Measurements from ENCODE around the gene C19orf73. TPM values are rescaled to one million over a fixed set of nuclear protein-coding genes. Genes with fewer than 3 reads are reported as not detected.

C19orf73 gene
- total RNA-seq, 1 donor from 2014 or later, result 1.4 TPM

GRCh38 chr19:49085868-49086232 lies 33.1 kb downstream of the C19orf73 start:
- Histone ChIP-seq H3K36me3 (peaks cover 38% of the 10 kb centered on the region), H3K4me1 (peaks cover 23% of the 10 kb centered on the region), H3K4me3 (peak overlapping the region; percentile 100), H3K27ac (peak overlapping the region; percentile 88), H3K9me3 (no peaks in the 10 kb centered on the region), H3K27me3 (ENCODE audit: low read depth) (no peaks in the 10 kb centered on the region)
- DNase-seq, result no peak
- no peak for ATAC-seq
- intact Hi-C loops (cut with DNase I), result no loop called here
- TF ChIP-seq CTCF (IDR thresholded peaks at IDR 0.05), result no peak

DNA sequence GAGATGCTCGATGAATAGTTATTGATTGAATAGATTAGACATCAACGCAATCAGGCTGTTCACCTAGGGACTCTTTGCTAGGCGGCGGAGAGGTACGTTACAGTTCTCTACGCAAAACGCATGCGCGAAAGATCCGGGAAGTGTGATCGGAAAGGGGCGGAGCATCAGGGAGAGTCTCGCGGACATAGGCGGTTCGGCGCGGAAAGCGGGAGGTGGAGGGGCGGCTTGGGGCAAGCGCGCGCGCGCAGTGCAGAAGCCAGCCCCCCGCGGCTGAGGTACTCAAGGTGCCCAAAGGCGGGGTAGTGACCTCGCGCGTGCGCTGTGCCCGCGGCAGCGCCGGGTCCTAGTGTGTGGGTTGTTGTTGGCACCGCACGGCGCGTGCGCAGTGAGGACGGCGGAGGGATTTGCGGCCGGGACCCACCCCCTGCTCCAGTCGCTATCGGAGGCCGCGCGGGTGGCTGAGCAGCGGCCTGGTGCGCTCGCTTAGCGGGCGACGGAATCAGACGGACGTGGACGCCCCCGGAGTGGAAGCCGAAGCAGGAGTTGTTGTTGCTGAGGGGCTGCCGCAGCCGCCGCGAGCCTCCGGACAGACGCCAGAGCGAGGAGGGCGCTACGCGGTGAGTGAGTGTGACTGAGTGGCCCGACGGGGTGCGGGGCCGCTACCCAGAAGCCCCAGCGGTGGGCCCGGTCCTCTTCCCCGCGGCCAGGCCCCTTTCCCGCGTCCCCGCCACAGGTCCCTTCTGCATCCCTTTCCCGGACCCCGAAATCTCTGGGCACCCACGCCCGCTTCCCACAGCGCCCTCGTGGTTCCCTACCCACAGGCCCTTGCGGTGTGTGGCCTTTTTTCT lies 33.7 kb downstream of the C19orf73 start, which contains the start of gene SNRNP70:
Gene SNRNP70 (plus strand): TSS at position 432 of the 848 bp plus-strand sequence. CDS start 964 bp downstream, outside the sequence.
- H3K27ac ChIP-seq, result peak within 1 kb of the TSS; percentile 88
- H3K4me1 ChIP-seq, result peaks cover 23% of the 10 kb centered on the region
- ATAC-seq (peak; percentile 99), DNase-seq (peak; percentile 100)
- peak within 1 kb of the TSS; percentile 100 for H3K4me3 ChIP-seq
- peaks cover 32% of the 10 kb centered on the region for H3K36me3 ChIP-seq
- intact Hi-C loops (cut with DNase I), result no loop called here
- H3K9me3 ChIP-seq, result no peaks in the 10 kb centered on the region
- H3K27me3 ChIP-seq (ENCODE audit: low read depth), result no peaks in the 10 kb centered on the region
- TF ChIP-seq CTCF (IDR thresholded peaks at IDR 0.05), result no peak

DNA sequence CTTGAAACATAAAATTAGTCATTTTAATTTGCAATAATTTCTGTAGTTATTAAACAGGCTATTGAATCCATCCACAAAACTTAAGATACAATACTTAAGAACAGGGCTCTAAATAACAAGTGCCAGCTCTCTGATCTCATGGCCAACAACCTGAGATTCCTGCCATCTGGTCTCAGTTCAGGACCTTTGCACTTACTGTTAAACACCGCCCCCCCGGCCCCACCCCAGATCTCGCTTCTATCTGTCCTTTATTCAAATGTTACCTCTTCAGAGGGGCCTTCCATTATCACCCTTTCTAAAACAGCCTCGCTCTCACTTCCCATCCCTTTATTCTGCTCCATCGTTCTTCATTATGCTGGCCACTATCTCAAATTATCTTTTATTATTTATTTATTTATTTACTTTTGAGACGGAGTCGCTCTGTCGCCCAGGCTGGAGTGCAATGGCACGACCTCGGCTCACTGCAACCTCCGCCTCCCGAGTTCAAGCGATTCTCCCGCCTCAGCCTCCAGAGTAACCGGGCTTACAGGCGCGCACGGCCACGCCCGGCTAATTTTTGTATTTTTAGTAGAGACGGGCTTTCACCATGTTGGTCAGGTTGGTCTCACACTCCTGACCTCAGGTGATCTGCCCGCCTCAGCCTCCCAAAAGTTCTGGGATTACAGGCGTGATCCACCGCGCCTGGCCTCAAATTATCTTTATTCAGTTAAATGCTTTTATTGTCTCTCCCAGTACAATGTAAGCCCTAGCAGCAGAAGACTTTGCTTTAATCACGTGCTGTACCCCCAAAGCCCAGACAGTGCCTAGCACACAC lies 34.5 kb downstream of the C19orf73 start:
- no peak for TF ChIP-seq CTCF (IDR thresholded peaks at IDR 0.05)
- Histone ChIP-seq H3K9me3 (no peaks in the 10 kb centered on the region), H3K4me1 (peaks cover 23% of the 10 kb centered on the region), H3K27me3 (ENCODE audit: low read depth) (no peaks in the 10 kb centered on the region), H3K36me3 (peaks cover 25% of the 10 kb centered on the region), H3K27ac (peak overlapping the region; percentile 88), H3K4me3 (peak overlapping the region; percentile 100)
- DNase-seq, result no peak
- intact Hi-C loops (cut with DNase I), result no loop called here
- ATAC-seq, result no peak

DNA sequence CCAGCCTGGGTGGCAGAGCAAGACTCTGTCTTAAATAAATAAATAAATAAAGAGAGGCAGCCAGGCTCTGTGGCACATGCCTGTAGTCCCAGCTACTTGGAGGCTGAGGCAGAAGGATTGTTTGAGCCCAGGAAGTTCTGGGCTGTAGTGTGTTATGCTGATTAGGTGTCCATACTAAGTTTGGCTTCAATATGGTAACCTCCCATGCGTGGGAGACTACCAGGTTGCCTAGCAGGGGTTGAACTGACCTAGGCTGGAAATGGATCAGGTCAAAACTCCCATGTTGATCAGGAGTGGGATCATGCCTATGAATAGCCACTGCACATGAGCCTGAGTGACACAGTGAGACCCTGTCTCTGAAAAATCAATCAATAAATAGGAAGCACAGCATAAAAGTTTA lies 37.7 kb downstream of the C19orf73 start:
- H3K27me3 ChIP-seq (ENCODE audit: low read depth), result no peaks in the 10 kb centered on the region
- ATAC-seq (no peak), DNase-seq (no peak)
- no peak overlapping the region for H3K4me3 ChIP-seq
- no peaks in the 10 kb centered on the region for H3K9me3 ChIP-seq
- TF ChIP-seq CTCF (IDR thresholded peaks at IDR 0.05), result no peak
- H3K4me1 ChIP-seq, result peaks cover 10% of the 10 kb centered on the region
- intact Hi-C loops (cut with DNase I), result no loop called here
- no peaks in the 10 kb centered on the region for H3K36me3 ChIP-seq
- no peak overlapping the region for H3K27ac ChIP-seq

GRCh38 chr19:49080392-49080791 lies 38.6 kb downstream of the C19orf73 start:
- no peak overlapping the region for H3K4me3 ChIP-seq
- DNase-seq (no peak), ATAC-seq (no peak)
- no peaks in the 10 kb centered on the region for H3K27me3 ChIP-seq (ENCODE audit: low read depth)
- H3K9me3 ChIP-seq, result no peaks in the 10 kb centered on the region
- no peak for TF ChIP-seq CTCF (IDR thresholded peaks at IDR 0.05)
- peaks cover 5% of the 10 kb centered on the region for H3K4me1 ChIP-seq
- no peak overlapping the region for H3K27ac ChIP-seq
- no peaks in the 10 kb centered on the region for H3K36me3 ChIP-seq
- intact Hi-C loops (cut with DNase I), result no loop called here
